UCSD-AML1 (cell line): ENCODE measurements around the gene AKR1C4.
"Not testable (repeated sequence)": the region's sequence is repeated elsewhere in the genome, so short reads cannot be mapped to it uniquely, and the experiment has no call there.

Experiments used
- DNase-seq: peaks from one replicate; lab custom pipeline; 2025; ENCODE audit not compliant: unreplicated experiment; lab: John Stamatoyannopoulos, UW

Gene AKR1C4

GRCh38 chr10:5196702-5197113 lies at the start of gene AKR1C4:
Gene AKR1C4, plus strand, starts transcription at chr10:5196837. Its CDS starts 31 bp downstream, at chr10:5196868.
- DNase-seq = no peak

GRCh38 chr10:5146920-5147254 lies 49.8 kb upstream of the AKR1C4 start:
- no peak for DNase-seq

DNA sequence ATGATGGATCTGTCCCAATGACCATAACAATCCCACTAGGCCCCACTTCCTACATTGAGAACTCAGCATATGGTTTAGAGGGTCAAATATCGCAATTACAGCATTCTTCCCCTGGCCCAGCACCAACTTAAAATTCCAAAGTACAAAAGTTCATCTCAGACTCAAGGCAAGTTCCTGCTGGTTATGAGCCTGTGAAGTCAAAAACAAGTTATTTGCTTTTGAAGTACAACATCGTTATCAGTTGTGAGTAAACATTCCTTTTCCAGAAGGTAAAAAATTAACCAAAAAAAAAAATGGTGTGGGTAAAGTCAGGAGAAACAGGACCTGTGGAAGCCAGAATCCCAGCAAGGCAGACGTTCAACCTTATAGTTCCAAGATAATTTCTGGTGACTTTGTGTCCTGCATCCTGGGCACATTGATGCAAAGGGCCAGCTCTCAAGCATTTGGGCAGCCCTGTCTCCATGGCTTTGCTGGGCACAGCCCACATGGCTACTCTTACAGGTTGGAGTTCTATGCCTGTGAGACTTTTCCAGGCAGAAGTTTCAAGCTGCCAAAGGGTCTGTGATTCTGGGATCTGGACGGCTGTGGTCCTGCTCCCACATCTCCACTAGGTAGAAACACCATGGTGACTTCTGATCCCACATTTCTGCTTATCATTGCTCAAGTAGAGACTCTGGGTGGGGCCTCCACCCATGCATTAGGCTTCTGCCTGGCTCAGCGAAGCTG lies 49.2 kb upstream of the AKR1C4 start:
- no peak for DNase-seq

DNA sequence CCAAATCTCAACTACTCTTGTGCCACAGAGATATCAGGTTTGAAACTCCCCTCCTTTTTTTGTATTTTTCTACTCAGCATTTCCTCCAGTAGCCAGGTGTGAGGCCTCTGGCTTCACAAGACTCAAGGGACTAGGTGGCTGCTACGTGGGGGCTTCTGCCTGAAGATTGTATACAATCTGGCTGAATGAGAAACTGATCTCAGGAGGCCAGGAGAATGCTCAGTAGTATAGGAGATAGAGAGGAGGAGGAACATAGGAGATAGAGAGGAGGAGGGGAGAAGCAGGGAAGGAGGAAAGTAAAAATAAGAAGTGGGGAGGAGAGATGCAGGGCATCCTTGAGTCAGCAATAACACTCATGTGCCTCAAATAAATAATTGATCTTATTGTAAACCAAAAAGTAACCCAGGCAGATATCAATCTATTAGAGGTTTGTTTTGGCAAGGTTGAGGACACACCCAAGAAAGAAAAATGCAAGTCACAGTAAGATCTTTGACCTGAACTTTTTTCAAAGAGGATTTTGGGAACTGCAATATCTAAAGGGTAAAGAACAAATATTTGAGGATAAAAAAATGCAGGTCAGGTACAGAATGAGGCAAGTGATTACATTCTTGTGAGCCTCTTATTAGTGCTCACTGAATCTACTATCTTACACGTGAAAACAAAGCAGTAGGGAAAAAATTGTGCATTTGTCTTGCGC lies 48.5 kb upstream of the AKR1C4 start:
- DNase-seq = no peak

GRCh38 chr10:5148678-5149032 lies 48.0 kb upstream of the AKR1C4 start:
- no peak for DNase-seq

DNA sequence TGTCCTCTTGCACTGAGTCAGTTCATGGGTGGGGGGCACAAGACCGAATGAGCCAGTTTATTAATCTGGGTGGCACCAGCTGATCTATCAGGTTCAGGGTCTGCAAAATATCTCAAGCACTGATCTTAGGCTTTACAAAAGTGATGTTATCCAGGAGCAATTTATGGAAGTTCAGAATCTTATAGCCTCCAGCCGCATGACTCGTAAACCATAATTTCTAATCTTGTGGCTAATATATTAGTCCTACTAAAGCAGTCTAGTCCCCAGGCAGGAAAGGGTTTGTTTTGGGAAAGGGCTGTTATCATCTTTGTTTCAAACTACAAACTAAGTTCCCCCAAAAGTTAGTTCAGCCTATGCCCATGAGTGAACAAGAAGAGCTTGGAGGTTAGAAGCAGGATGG lies 45.6 kb upstream of the AKR1C4 start:
- no peak for DNase-seq

DNA sequence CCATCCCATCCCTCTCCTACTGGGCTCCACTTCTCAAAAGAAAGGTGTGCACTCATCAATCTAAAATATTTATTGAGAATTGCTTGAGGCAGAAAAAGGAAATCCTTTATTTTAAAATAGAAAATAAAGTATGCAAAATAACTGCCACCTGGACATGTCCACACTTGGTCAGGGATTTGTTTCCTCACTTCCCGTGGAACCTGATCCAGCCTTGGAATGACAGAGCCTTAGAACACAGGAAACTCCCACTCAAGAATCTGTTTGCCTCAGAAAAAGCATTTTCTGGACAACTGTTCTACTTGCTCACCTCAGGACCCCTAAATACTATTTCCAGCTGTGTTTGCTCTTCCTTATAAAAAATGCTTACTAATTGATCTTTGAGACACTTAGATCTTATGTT lies 40.7 kb upstream of the AKR1C4 start:
- DNase-seq = no peak

DNA sequence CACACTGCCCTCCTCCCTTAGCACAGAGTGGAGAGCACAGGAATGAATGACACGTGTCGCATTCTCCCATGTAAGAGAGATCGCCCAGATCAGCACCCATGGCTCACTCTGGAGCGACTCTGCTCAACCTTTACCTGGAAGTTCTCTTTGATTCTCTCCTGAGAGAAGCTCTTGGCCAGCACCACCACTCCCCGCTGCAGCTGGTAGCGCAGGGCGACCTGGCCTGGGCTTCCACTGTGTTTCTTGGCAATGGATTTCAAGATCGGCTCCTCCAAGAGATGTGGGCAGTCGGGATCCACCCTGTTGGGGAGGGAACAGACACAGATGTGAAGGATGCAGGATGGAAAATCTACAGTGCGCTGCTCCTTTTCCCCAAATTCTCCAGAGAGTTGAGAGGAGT lies 39.1 kb upstream of the AKR1C4 start:
- no peak for DNase-seq

DNA sequence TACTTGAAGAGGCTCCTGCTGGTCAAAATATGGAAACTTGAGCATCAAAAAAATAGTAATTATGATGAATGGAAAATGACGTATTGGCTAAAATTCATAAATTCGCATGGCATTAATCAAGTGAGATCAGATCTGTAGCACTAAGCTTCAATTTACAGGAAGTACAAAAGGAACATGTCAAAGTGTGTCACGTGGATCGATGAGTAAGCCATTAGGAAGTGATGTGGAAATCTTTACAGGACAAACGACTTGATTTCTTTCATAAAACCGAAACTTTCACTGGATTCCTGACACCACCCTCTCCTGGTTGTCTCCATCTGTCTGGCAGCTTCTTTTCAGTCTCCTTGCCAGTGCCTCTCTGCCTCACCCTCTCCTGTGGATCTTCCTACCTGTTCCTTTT lies 37.5 kb upstream of the AKR1C4 start:
- no peak for DNase-seq

DNA sequence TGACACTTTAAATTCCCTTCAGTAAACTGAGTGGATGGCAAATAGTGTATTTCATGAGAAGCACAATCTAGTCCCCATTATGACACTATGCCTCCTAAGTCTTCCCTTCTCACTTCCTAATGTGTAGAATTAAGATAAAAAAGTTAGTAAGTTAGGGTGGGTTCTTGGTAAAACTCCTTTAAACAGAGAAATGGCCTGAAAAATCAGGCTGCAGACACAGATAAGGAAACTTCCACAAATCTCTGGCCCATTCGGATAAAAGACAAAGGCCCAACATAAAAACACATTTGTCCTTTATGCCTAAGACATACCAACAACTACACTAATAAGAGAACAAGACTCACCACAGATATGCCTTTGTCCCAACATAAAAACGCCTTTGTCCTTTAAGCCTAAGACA lies 33.1 kb upstream of the AKR1C4 start:
- no peak for DNase-seq

- DNase-seq = no peak
These were observed 30.9 kb upstream of the AKR1C4 start for GRCh38 chr10:5165738-5166137.

GRCh38 chr10:5168897-5169420 lies 27.7 kb upstream of the AKR1C4 start:
- no peak for DNase-seq

- DNase-seq = not testable (repeated sequence)
These were observed 21.1 kb upstream of the AKR1C4 start for GRCh38 chr10:5175581-5175980.

GRCh38 chr10:5180503-5180902 lies 16.1 kb upstream of the AKR1C4 start:
- not testable (repeated sequence) for DNase-seq

DNA sequence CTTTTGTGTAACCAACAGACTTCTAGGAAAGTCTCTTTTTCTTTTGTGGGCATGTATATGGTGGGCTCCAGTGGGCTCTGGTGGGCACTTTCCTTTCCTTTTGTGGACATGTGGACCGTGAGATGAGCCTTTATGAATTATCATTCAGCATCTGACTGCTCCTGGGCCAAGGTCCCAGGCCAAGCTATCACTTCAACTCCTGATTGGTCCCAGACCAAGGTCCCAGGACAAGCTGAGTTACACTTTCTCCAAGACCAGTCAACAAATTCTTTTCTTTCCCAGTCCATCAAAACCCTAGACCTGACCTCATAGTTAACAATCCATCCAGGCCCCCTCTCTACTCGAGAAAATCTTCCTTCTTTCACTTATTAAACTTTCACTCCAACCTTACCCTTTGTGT lies 12.7 kb upstream of the AKR1C4 start:
- DNase-seq = no peak

- DNase-seq = no peak
These were observed 11.5 kb upstream of the AKR1C4 start, which contains the start of gene AKR1C8 for GRCh38 chr10:5184987-5185775. Gene AKR1C8, minus strand, starts transcription at chr10:5185150. Its CDS starts 46 bp downstream, at chr10:5185104.

GRCh38 chr10:5187867-5188266 lies 8.8 kb upstream of the AKR1C4 start:
- no peak for DNase-seq

DNA sequence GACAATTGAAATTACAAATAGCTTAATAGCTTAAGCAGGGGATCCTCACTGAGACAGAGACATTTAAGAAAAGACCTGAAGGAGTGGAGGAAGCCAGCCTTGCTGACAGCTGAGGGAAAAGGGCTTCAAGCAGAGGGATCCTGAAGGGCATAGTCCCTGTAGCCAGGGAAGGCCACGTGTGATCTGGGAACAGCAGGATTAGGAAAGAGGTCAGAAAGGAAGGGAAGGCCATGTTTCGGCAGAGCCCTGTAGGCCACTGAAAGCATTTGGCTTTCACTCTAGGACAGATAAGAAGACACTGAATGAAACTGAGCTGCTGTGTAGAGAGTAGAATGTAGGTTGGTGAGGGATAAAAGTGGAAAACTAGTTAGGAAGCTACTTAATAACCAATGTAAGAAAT lies 8.3 kb upstream of the AKR1C4 start:
- no peak for DNase-seq

- DNase-seq = no peak
These were observed 2.2 kb upstream of the AKR1C4 start for GRCh38 chr10:5194431-5194830.

GRCh38 chr10:5195727-5196374 lies 786 bp upstream of the AKR1C4 start:
- no peak for DNase-seq

DNA sequence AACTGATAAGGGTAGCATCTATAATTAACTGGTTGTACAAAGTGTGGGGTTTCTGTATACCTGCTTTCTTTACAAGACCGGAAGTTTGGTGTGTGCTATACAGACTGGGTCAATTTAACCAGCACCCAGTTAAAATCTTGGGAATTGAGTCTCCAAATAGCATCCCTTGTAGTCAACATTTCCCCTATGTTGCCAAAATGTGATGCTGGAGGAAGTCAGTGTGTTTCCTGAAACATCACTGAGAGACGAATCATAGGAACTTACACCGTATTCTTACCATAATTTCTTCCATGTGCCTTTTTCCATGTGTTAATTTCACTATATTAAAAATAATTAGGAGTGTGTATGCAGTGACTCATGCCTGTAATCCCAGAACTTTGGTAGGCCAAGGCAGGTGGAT lies 1.7 kb downstream of the AKR1C4 start:
- no peak for DNase-seq
